DMS79 treated with DMSO at 0.1 percent for 48 hours (cell line): ENCODE measurements around the gene KREMEN1.
A peak's percentile ranks its signal among the peaks of the same experiment; 100 is the strongest.

Experiments
- DNase-seq: peaks from one replicate; lab custom pipeline; 2025; lab: John Stamatoyannopoulos, UW

KREMEN1 gene

DNA sequence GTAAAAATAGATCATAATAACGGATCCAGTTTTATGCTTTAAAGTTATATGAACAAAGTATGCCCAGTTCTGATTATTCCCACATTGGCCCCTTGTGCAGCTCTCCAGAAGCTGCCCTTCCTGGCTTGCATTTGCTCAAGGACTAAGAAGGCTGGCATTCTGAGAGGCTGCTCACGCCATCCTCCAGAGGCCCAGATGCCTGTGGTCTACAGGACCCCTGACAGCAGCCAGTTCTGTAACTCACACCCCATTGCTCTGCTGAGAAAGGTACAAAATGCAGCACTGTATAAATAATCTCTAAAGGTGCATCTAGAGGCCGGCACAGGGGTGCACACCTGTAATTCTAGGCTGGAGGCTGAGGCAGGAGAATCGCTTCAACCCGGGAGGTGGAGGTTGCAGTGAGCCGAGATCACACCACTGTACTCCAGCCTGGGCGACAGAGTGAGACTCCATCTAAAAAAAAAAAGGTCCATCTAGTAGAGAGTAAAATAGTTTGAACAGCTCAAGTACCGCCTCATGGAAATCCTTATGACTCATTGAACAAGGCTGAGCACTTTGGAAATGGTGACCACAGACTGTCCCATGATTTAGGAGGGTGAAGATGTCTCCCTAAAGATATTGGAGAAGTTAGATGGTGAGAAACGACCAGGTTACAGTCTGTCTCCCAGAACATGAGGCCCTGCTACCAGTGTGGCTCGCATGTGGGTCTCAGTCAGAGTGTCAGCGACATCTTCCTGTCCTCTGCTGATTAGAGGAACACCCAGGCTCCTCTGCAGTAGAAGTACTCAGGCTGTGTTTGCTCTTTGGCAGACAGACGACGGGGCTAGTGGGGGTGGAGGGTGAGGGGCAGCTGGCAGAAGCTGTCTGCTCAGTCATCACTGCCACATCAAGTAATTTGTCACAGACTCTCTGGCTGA, 56.3 kb downstream of the KREMEN1 start:
- no peak for DNase-seq

DNA sequence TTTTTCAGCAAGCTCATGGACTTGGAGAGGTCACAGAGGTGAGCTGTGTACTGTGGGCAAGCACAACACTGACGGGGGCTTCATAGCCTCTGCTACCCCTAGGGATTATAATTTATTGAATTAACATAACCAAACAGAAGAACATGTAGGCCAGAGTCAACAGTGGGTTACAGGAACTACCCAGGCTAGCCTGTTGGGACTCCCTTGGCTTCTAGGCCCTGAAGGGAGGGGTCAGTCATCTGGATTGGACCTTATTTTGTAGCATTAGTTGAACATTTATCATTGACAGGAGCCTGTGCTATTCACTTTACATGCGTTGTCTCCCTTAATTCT, 56.9 kb downstream of the KREMEN1 start:
- no peak for DNase-seq

DNA sequence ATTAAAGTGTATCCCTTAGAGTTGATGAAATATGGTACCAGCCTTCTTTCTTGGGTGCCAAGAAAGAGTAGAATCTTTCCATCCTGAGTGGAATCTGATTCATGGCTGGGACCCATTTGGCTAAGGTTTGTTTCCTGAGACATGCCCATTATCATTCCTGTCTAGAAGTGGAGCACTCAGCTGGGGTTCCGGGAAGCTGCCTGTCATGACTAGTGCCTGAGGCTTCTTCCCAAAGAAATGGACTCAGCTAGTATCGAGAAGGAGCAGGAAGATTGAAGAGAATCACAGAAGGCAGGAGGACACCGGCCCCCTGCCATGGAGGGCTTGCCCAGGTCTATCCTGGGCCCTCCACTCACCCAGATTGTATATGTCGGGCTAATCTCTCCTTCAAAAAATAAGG, 57.6 kb downstream of the KREMEN1 start:
- no peak for DNase-seq

DNA sequence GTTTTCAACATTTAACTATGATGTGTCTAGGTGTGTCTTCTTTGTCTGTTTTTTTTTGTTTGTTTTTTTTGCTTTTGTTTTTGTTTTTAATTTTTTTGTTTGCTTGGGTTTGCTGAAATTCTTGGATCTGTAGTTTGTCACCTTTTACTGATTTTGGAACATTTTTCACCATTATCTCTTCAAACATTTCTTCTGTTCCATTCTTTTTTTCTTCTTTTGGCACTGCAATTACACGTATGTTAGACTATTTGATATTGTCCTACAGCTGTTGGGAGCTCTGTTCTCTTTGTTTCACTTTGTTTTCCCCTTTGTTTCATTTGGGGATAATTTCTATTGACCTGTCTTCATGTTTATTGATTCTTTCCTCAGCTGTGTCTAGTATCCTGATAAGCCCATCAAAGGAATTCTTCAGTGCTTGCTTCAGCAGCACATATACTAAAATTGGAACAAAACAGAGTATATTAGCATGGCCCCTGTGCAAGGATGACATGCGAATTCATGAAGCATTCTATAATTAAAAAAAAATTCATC, 60.8 kb downstream of the KREMEN1 start:
- DNase-seq = no peak

DNA sequence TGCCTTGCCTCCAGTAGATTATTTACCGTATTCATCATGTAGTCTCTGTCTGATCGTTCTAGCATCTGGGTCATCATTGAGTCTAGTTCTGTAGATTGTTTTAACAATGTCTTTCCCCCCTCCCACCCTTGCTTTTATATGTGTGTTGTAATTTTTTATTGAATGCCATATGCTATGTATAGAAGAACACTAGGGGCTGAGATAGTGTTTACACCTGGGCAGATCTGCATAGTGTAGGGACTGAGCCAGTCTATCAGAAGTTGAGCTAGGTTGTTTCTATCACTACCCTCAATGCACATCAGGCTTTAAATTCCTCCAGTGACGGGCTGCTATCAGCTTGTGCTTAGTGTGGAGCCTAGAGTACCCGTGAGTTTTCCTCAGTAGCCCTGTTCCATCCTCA, 61.6 kb downstream of the KREMEN1 start:
- no peak for DNase-seq

DNA sequence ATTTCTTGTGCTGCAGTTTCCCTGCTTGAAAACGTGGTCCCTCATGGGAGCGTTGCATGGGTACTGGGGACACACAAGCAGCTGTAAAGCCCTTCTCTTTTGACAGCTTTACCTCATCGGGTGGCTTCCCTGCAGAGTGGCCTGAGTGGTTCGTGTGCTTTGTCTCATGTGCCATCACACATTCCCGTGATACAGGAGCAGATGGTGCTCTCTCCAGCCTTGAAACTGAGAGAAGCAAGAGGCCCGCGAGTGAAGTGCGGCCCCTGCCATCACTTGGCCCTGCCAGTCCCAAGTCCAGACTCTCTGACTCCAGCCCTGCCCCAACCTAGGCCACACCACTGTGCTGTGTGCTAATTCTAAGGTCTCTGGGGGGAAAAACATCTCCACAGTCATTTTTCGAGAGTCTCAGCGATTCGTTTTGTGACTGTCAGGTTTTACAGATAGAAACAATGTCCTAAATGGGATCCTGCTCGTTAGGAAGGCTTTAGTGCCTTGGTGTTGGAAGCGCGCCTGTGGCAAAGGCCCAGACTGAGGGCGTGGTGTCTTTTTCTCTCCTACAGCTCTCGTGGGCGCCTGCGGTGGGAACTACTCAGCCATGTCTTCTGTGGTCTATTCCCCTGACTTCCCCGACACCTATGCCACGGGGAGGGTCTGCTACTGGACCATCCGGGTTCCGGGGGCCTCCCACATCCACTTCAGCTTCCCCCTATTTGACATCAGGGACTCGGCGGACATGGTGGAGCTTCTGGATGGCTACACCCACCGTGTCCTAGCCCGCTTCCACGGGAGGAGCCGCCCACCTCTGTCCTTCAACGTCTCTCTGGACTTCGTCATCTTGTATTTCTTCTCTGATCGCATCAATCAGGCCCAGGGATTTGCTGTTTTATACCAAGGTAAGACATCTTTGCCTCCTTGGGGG, 64.2 kb downstream of the KREMEN1 start:
- DNase-seq = no peak

DNA sequence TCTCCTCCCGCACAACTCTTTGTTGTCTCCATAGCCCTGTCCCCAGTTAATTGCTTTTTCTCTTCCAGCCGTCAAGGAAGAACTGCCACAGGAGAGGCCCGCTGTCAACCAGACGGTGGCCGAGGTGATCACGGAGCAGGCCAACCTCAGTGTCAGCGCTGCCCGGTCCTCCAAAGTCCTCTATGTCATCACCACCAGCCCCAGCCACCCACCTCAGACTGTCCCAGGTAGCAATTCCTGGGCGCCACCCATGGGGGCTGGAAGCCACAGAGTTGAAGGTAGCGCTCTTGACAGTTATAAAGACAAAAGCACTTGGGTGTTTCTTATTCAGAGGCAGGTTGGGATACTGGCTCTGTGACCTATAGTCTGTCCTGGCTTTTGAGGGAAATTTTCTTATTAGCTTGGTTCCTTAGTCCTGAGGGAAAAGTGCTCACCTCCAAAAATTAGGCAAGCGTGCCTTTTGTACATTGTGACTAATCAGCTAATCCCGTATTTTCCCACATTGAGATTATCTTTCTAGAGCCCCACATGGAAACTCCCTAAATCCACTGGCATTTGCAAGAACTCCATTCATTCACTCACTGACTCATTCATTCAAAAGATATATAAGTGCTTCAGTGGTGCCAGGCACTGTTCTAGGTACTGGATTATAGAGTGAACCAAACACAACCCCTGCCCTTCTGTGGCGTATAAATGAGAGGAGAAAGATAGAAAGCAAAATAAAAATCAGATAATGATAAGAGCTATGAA, 65.9 kb downstream of the KREMEN1 start:
- DNase-seq = no peak

DNA sequence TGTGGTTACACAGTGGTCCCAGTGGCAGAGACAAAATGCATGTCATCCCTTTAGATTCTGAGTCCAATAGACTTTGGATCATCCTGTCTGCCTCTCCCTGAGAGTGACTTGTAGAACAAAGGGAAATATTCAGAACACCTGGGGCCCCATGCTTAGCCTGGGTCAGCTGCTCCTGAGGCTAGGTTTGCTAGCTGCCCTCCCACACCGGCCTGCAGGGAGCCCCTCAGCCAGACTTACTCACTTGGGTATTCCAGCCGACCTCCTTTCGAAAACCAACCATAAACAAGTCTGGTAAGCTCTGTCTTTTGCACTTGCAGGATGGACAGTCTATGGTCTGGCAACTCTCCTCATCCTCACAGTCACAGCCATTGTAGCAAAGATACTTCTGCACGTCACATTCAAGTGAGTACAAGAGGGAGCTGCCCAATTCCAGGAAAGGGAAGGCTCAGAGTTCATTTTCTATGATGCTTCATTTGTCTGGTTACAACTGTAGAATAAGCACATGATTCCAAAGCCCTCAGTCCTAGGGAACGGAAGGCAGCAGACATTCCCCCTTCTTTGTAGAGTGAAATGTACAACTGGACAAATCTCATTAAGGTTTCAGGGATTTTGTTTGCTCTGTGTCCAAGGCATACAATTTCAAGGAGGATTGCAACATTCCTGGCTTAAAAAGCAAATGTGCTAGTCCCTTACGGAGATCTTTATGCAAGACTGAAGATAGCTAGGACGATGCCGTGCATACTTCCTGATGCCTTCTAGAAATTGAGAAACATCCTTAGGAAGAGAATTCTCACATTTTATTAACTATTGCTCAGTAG, 67.3 kb downstream of the KREMEN1 start:
- DNase-seq = no peak

DNA sequence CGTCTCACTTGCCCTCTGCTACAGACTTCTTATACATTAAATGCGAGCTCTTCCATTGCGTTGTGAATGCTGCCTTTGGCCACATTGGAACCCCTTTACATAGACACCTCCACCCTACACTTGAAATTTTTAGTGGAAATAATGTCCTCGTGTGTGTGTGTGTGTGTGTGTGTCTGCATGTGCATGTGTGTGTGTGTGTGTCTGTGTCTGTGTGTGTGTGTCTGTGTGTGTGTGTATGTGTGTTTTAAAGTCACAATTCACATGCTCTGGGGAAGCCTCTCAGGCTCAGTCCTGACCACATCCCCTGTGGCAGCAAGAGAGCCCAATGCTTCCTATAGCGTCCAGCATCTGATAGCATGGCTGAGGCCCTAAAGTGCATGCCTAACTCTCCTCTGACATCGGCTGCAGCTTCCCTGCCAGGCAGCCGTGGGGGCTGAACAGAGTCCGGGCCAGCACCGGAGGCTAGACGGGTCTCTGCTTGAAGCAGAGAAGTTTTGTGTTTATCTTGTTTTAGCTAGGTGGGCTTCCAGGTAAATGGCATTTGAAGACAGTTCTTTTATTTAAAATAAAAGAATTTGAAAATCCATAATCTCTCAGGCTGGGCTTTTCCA, 68.3 kb downstream of the KREMEN1 start:
- DNase-seq = no peak

DNA sequence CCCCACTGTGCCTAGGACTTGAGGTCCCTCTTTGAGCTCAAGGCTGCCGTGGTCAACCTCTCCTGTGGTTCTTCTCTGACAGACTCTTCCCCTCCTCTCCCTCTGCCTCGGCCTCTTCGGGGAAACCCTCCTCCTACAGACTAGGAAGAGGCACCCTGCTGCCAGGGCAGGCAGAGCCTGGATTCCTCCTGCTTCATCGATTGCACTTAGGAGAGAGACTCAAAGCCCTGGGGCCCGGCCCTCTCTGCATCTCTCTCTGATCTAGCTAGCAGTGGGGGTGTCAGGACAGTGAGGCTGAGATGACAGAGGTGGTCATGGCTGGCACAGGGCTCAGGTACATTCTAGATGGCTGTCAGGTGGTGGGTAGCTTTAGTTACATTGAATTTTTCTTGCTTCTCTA, 69.3 kb downstream of the KREMEN1 start:
- DNase-seq = no peak

DNA sequence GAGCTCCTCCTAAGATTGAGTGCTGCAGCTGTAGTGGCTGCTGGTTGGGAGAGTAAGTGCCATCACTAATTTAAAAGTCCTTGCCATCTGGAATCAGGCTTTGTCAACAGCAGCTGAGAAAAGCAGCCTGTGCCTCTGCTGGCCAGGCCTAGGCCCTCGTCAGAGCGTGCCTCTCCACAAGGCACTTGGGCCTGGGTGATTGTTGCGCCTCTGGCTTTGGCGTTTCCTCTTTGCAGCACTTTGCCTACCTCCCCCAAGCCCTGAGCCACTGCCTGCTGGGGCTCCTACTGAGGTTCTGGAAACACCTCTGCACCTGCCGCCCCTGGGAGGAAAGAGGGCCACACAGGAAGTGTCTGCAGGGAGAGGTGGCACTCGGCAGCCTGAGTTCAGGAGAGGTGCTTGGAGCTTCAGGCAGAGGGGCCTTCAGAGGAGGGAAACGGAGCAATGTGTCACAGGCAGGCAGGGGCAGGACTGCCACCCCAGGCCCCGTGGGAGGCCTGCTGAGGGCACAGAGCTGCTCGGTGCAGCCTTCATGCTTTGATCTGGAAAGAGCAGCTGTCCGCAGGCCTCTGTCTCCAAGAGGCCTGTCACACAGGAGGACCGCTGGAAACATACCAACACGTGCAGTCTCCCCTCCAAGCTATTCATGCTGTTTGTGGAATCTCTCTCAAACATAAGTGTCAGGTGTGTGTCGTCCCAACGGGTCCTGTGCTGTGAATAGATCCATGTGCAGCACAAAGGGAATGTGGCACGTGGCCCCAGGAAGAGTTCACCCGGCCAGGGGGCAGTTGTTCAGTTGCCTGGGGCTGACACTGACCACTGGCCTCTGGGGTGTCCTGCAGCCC, 71.3 kb downstream of the KREMEN1 start:
- DNase-seq = peak; percentile 63

DNA sequence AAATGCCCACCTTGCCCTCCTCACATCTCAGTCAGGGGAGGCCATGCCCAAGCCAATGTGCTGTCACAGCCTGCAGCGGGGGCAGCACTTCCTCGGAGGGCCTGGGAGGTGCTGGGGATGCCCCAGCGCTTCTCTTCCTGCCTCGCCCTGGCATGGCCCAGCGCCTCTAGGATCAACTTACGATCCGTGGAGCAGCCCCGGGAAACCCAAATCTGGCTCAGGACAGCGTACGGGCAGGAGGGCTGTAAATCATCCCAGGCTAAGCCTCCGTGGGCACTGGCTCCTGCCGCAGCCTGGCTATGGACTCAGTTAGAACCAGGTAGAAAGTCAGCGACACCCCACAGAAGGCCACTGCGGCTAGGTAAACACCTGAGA, 71.9 kb downstream of the KREMEN1 start:
- no peak for DNase-seq

DNA sequence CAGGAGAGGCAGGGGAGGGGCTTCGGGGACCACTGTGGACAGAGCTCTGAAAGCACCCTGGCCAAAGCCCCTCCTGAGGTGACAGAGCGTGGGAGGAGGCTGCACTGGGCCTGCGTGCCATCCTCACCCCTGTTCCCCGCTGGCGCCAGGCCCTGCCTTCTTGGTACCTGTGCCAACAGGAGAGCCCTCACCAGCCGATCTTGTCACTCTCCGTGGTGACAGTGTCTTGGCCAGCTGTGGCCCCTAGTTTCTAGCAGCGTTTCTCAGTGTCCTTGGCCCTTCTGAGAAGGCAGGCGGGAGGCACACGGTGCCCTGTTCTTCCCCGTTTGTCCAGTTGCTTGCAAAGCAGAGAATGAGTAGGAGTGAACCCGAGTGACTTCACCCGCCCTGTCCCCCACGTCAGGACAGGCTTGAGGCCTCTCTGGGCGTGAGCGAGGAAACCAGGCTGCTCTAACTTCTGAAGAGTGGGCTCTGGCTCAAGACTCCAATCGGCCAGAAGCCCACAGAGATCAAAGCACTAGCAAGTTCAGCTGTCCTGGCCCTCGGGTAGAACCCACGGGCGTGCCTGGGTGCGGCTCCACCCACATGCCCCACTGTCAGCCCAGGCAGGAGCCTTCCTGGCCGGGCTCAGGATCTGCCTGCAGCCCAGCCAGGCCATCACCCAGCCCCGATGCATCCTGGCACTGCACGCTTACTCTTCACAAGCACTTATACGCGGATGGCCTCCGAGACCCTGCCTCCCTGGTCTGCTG, 72.7 kb downstream of the KREMEN1 start:
- DNase-seq = no peak

DNA sequence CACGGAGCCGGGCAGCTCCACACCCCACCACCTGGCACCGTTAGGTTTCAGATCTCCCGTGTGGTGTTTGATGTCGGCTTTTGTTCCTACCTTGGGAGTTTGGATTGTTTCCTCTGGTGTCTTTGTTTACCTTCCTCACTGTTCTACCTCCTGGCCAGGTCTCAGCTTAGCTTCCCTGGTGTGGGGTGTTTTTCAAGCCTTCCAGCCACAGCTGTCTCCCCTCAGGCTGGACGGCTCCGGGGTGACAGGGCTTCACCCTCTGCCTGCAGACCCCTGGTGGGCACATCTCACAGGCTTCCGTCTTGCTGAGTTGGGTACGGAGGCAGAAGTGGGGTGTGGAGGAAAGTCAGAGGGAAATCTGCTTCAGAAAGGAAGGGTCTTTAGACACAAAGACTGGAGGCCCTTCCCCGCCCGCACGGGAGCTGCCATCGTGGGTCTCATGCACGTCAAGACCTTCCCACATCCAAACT, 73.3 kb downstream of the KREMEN1 start:
- DNase-seq = no peak

DNA sequence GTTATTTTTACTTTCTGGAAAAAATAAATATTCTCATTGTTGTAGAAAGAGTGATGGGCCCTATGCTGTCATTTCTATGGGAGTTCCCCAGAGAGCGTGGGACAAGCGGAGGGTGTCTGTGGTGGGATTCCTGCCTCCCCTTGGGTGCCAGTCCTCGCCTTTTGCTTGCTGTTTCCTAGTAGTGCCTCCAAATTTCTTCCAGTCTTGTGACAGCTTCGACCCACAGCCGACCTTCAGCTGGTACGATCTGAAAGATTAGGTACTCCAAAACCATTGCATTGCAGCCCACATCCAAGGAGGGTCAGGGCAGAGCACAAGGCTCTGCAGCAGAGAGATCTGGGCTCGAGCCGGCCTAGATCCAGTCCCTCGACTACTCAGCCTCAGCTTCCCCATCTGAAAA, 73.9 kb downstream of the KREMEN1 start:
- DNase-seq = no peak

DNA sequence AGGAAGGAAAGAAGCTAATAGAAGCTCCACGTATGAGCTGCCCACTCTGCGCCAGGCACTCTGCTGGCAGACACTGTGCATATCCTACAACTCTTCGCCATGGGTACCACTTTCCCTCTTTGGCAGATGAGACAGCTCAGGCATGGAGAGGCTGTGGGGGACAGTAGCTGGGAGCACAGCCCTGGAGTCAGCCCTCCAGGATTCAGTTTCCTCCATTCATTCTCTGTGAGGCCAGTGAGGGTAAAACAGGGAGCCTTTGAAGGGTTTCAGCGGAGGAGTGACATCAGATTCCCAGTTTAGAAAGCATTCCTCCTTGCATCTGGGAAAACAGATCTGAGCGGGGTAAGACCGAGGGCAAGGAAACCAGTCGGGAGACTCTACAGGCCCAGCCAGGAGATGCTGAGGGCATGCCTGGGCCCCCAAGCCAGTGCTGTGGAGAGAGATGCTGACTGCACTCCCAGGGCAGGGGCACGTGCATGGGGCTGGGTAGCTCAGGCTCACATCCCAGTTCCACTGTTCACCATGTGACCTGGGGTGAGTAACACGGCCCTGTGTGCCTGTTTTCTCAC, 74.6 kb downstream of the KREMEN1 start:
- no peak for DNase-seq

DNA sequence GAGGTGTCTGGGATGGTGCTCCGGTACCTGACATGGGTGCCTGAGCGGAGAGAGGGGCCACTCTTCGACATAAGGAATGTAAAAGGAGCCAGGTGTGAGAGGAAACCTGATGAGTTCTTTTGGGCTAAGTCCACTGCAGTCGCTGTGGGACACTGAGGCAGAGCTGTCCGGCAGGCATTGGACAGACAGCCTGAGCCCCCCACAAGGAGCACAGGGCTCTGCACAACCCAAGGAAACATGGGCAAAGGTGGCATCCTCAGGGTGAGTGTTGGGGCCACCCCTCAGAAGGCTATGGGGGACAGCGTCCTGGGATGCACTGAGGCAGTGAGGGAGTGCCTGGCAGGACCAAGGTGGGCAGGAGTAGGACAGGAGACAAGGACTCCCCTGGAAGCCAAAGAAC, 75.2 kb downstream of the KREMEN1 start:
- no peak for DNase-seq

DNA sequence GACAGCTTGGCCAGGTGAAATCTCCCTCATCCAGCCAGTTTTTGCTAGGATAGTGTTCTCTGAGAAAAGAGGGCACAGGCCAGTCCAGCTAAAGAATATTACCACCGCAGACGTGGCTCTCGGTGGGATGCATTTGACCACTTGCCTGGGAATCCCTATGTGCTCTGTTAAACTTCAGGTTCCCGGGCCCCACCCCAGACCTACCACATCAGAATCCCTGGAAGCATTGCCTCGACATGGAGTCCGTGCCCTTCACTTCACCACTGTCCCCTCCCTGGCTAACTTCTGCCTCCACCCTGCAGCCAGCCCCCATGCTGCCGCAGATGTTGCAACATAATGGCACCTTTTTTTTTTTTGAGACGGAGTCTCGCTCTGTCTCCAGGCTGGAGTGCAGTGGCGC, 76.0 kb downstream of the KREMEN1 start:
- DNase-seq = no peak
